NB4 (cell line): ENCODE results near the gene LGALS9.

Experiments used
- POLR2A ChIP-seq: IDR thresholded peaks from 2 replicates; pipeline ENCODE4 v1.6.1; 2011; ENCODE audit warnings: mild to moderate bottlenecking; ENCODE audit not compliant: insufficient read length; ENCODE audit errors: extremely low read depth
- TF ChIP-seq, protein P1 (sequence below): IDR thresholded peaks from one replicate; pipeline ENCODE4 v1.5.1; 2012; ENCODE audit warnings: low read depth, low read length

GRCh38 chr17:27646232-27646631 lies 15.2 kb downstream of the LGALS9 start:
- TF ChIP-seq POLR2A = no peak
- TF ChIP-seq, protein P1, sequence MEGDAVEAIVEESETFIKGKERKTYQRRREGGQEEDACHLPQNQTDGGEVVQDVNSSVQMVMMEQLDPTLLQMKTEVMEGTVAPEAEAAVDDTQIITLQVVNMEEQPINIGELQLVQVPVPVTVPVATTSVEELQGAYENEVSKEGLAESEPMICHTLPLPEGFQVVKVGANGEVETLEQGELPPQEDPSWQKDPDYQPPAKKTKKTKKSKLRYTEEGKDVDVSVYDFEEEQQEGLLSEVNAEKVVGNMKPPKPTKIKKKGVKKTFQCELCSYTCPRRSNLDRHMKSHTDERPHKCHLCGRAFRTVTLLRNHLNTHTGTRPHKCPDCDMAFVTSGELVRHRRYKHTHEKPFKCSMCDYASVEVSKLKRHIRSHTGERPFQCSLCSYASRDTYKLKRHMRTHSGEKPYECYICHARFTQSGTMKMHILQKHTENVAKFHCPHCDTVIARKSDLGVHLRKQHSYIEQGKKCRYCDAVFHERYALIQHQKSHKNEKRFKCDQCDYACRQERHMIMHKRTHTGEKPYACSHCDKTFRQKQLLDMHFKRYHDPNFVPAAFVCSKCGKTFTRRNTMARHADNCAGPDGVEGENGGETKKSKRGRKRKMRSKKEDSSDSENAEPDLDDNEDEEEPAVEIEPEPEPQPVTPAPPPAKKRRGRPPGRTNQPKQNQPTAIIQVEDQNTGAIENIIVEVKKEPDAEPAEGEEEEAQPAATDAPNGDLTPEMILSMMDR = no peak
